ENCODE data around the gene OR1D5.
"Not testable (repeated sequence)": the region's sequence is repeated elsewhere in the genome, so short reads cannot be mapped to it uniquely, and the experiment has no call there.

OR1D5 gene

GRCh38 chr17:3063507-3063906 is at the start of gene OR1D5:
Gene OR1D5, minus strand, starts transcription at chr17:3063607. Its CDS starts 0 bp downstream, at chr17:3063607.
- DNase-seq = not testable (repeated sequence)

DNA sequence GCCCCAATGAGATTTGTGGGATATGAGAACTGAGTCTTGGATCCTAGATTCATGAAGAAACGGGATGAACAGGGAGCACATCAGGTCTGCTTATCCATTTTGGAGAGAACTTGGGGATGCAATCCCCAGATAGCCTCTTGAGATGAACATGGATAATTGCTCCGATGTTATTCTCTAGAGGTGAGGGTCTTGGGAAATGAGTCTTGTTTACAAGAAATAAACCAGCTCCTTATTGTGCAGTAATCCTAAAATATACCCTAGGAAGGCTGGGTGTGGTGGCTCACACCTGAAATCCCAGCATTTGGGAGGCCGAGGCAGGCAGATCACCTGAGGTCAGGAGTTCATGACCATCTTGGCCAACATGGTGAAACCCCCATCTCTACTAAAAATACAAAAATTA is 40.9 kb upstream of the OR1D5 start, which contains the start of gene OR1D2:
OR1D2 (minus strand) TSS at position 101 of the 400 bp plus-strand sequence. CDS start 11,426 bp downstream, outside the sequence.
- DNase-seq = no peak

DNA sequence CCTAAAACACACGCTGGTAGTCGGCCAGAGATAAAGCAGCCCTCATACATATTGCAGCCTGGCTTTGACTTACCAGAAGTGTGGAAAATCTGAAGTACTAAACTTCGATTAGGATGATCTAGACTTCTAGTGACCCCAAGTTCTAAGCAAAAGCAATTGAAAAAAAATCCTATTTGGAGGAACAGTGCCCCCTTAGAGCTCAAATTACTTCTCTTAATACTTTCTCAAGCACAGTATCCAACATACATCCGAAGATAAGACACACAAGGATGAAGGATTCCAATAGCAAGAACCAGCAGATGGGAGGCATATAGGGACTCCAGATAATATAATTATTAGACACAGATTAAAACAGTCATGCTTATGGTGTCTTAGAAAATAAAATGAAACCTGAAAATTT is 10.4 kb upstream of the OR1D5 start:
- not testable (repeated sequence) for DNase-seq

DNA sequence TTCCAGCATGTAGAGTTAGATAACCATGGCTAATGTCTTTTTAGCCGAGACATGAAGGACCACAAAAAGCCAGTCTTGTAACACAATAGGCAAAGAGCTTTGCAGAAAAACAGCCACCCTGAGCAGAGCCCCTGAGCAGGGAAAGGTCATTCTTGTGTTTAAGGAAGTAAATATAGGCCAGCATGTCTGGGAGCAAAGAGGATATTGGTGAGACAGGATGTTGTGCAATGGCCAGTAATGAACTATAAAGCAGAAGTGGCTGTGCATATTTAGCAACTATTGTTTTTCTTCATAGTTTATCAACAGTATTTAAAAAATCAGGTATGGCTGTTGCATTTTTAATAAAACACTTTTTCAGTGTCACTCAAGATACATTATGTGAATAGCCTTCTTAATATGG is 1.8 kb upstream of the OR1D5 start:
- DNase-seq = not testable (repeated sequence)

DNA sequence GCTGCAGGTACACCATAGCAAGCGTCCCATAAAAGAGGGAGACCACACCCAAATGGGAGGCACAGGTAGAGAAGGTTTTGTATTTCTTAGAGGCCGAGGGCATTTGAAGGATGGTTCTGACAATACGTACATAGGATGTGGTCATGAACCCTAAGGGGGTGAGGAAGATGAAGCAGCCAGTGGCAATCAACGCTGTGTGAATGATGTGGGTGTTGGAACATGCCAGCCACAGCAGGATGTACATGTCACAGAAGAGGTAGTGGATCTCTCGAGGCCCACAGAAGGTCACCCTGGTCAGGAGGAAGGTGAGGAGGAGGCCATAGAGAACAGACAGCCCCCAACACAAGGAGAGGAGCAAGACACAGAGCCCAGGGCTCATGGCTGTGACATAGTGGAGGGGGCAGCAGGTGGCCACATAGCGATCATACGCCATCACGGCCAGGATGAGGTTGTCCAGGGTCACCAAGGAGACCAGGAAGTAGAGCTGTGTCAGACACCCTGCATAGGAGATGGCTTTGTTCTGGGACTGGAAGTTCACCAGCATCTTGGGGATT is 506 bp downstream of the OR1D5 start:
- DNase-seq = not testable (repeated sequence)

DNA sequence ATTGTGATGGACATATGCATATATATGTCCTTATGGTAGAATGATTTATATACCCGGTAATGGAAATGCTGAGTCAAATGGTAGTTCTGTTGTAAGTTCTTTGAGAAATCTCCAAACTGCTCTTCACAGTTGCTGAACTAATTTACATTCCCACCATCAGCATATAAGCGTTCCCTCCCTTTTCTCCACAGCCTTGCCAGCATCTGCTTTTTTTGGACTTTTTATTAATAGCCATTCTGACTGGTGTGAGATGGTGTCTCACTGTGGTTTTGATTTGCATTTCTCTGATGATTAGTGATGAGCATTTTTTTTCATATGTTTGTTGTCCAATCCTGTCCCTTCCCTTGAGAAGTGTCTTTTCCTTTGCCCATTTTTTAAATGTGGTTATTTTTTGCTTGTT is 8.5 kb downstream of the OR1D5 start:
- not testable (repeated sequence) for DNase-seq

DNA sequence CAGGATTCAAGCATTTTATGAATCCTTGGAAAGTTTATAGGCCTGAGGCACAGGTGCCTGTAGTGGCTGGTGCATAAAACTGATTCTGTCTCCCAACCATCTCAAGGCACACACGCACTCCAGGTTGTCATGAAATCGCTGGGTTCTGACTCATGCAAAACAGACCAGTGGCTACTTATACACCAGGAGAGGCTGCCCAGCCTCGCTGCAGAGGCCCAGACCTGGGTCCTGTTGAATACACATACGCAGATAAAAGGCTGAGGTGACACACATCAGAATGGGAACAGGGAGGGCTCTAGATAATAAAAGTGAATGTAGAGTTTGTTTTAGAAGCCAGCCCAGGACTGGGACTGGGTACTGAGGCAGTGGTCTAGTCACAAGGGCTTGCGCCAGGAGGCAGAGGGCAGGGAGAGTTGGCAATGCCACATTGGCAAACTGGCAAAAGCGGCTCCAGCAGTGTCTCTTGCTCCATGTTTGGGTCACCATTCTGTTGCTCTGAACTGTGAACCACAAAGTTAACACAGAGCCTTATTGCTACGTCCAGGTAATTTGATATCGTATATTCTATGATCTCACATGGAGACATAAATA is 13.6 kb downstream of the OR1D5 start:
- no peak for DNase-seq

GRCh38 chr17:3048727-3049471 is 14.5 kb downstream of the OR1D5 start:
- DNase-seq = peak; percentile 97

GRCh38 chr17:3046753-3047152 is 16.7 kb downstream of the OR1D5 start:
- no peak for DNase-seq

- no peak for DNase-seq
These were observed 19.6 kb downstream of the OR1D5 start for GRCh38 chr17:3043737-3044365.

DNA sequence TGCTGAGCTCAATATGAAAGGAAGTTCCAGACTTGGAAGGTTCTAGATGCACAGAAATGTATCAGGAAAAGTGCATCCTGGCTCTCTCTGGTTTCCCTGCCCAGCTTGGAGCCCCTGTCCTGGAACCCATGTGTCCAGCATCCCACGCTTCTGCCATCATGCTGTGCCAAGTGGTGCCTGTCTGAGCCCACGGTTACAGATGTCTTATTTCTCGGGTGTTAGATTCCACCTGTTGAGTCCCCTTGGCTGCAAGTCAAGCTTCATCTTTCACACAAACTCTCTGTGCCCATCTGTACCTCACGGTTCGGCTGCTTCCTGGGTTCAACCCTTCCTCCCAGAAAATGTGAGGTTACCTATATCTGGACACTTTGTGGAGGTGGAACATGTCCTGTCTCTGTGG is 22.5 kb downstream of the OR1D5 start:
- no peak for DNase-seq

DNA sequence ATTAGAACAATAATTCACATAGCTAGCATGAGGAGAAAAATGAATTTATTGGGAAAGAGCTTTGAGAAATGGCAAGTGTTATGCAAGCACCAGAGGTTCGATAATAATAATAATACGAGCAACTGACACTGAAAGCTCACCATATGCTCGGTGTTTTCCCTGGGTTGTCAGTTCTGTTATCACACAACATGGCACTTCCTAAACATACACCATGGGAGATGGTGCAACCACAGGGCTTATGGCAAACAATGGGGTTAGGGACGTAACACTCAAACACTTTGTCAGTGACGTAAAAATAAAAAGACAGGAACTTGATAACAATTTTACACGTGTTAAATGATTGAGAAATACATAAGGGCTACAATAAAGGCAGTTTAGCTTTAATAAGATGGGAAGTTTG is 23.7 kb downstream of the OR1D5 start:
- DNase-seq = no peak

- no peak for DNase-seq
These were observed 24.5 kb downstream of the OR1D5 start for GRCh38 chr17:3038941-3039340.

GRCh38 chr17:3037259-3037658 is 26.1 kb downstream of the OR1D5 start:
- peak; percentile 9 for DNase-seq

DNA sequence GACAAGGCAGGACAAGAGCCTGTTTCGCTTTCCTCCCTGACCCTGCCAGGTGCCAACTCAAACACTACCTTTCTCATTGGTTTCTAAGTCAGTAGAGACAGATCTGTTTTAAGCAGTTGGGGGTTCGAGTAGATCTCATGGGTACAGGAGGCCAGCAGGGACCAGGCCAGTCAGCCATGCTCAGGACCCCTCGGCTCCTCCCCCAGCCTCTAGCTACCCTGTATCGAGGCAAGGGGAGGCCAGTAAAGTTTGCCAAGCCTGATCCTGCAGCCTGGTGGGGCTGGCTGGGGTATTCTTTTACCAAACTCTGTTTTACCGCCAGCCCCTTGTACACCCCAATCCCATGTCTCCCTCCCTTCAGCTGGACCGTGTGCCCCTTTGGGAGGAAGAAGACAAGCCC is 26.6 kb downstream of the OR1D5 start:
- DNase-seq = no peak

GRCh38 chr17:3035968-3036280 is 27.5 kb downstream of the OR1D5 start:
- DNase-seq = no peak

GRCh38 chr17:3035256-3035967 is 28.0 kb downstream of the OR1D5 start:
- no peak for DNase-seq

- no peak for DNase-seq
These were observed 28.9 kb downstream of the OR1D5 start for GRCh38 chr17:3034578-3034920.

- DNase-seq = no peak
These were observed 29.4 kb downstream of the OR1D5 start for GRCh38 chr17:3033741-3034577.

- no peak for DNase-seq
These were observed 30.2 kb downstream of the OR1D5 start for GRCh38 chr17:3033248-3033640.

GRCh38 chr17:3032258-3033247 is 30.9 kb downstream of the OR1D5 start:
- DNase-seq = no peak
